Measurements from ENCODE around the gene ETS2. TPM values are rescaled to one million over a fixed set of nuclear protein-coding genes. Genes with fewer than 3 reads are reported as not detected.

ETS2 gene
- total RNA-seq, 1 donor from 2014 or later: 113 TPM

DNA sequence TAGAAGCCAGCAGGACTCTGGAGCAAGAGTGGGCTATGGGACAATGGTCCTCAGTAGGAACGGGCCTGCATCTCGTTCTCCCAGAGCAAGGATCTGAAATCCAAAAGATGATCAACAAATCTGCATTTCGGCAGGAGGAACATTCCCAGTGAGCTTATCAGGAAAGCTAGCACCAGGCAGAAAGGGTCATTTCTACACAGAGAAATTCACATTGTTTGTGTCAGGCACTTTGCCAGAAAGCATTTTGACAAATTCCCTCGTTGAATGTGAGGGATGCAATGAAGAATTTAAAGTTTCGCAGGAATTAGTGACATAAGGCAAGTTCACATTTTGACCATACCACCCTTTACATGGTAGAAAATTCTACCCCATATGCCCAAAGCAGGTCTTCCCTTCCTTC is 31.6 kb upstream of the ETS2 start:
- DNase-seq (ENCODE audit: low spot score in 2 of 2): no peak
- TF ChIP-seq, protein P1, sequence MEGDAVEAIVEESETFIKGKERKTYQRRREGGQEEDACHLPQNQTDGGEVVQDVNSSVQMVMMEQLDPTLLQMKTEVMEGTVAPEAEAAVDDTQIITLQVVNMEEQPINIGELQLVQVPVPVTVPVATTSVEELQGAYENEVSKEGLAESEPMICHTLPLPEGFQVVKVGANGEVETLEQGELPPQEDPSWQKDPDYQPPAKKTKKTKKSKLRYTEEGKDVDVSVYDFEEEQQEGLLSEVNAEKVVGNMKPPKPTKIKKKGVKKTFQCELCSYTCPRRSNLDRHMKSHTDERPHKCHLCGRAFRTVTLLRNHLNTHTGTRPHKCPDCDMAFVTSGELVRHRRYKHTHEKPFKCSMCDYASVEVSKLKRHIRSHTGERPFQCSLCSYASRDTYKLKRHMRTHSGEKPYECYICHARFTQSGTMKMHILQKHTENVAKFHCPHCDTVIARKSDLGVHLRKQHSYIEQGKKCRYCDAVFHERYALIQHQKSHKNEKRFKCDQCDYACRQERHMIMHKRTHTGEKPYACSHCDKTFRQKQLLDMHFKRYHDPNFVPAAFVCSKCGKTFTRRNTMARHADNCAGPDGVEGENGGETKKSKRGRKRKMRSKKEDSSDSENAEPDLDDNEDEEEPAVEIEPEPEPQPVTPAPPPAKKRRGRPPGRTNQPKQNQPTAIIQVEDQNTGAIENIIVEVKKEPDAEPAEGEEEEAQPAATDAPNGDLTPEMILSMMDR (IDR thresholded peaks at IDR 0.05): no peak
- H3K4me1 ChIP-seq: peaks cover 4 to 17% of the 10 kb centered on the region in 2 donors
- H3K4me3 ChIP-seq: no peak overlapping the region
- intact Hi-C loops (cut with DNase I): no loop called here
- H3K9me3 ChIP-seq: no peaks in the 10 kb centered on the region
- H3K27me3 ChIP-seq: no peaks in the 10 kb centered on the region
- H3K36me3 ChIP-seq: no peaks in the 10 kb centered on the region
- peak overlapping the region; percentile 15 to 41 for H3K27ac ChIP-seq

DNA sequence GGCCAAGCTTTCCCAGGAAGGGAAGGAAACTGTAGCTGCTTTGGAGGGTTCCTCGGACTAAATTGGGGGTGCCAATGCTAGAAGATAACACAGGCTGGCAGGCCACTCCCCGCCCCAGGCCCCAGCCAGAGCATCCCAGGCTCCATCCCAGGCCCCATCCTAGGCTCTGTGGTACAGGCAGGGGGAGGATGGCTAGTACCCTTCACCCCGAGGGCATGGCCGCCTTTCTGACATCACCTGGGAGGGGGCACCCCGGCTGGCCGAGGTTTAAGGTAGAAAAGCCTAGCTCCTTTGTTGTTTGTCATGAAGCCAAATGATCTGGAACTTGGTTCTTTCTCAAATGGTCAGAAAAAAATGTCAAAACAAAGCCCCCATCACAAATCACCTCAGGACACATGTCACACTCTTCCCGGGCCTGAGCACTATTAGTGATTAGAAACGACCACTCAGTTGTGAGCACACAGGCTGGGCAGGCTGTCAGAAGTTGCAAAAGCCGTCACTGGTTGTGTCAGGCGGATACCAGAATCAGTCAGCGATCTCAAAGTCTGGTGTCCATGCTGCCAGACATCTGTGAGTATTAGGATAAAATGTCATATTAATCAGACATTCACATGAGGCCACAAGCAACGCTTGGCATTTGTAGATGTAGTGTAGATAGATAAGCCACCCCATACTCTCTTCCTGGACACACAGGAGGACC is 31.0 kb upstream of the ETS2 start:
- Histone ChIP-seq H3K4me3 (no peak overlapping the region), H3K4me1 (peaks cover 4 to 12% of the 10 kb centered on the region in 2 donors), H3K9me3 (no peaks in the 10 kb centered on the region), H3K27me3 (no peaks in the 10 kb centered on the region), H3K36me3 (no peaks in the 10 kb centered on the region), H3K27ac (peak overlapping the region; percentile 15 to 41)
- intact Hi-C loops (cut with DNase I): no loop called here
- DNase-seq (ENCODE audit: low spot score in 2 of 2): peak in 1 of 2 donors; percentile 64
- TF ChIP-seq, protein P1 (IDR thresholded peaks at IDR 0.05): no peak

DNA sequence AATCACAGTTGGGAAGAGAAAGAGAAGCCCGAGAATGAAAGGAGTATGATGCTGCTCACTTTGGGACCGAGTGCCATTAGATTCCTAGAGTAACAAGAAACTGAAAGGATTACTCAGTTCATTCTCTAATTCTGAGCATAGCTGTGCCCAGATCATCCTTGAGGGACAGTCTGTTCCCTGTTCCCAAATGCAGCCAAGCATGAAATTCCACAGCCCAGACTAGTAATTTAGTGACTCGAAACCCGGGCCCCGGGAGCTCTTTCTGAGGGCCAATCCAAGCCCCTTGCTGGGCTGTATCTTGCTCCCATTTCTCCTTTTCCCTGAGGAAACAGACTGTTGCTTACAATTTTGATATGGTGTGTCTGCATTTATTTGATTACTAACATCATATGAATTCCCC is 30.0 kb upstream of the ETS2 start:
- DNase-seq (ENCODE audit: low spot score in 2 of 2): peak in 1 of 2 donors; percentile 72
- peak overlapping the region; percentile 6 to 41 for H3K27ac ChIP-seq
- intact Hi-C loops (cut with DNase I): no loop called here

DNA sequence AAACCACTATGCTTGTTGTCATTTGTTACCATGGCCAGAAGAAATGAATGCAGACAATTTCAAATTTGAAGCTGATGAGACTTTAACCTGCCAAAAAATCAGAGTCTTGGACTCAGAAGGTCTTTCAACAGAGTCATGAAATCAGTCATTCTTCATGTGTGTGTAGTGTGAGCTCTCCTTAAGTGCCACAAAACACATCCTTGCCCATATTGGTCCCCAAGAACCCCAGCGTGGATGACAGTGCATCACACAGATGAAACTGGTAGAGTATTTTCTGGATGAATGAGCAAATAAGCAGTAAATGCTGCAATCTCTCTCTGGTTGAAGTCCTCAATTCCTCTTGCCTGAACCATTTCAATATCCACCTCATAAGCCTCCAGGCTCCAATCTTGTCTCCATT is 28.7 kb upstream of the ETS2 start:
- no peak overlapping the region for H3K27ac ChIP-seq
- DNase-seq (ENCODE audit: low spot score in 2 of 2): peak in 1 of 2 donors; percentile 15
- intact Hi-C loops (cut with DNase I): no loop called here
- peaks cover 0 to 3% of the 10 kb centered on the region in 2 donors for H3K9me3 ChIP-seq
- TF ChIP-seq, protein P1 (IDR thresholded peaks at IDR 0.05): no peak
- H3K27me3 ChIP-seq: no peaks in the 10 kb centered on the region
- peaks cover 4 to 12% of the 10 kb centered on the region in 2 donors for H3K4me1 ChIP-seq
- H3K4me3 ChIP-seq: no peak overlapping the region
- H3K36me3 ChIP-seq: no peaks in the 10 kb centered on the region

More for the DNA sequence above, 30.0 kb upstream of the ETS2 start:
- H3K4me1 ChIP-seq: peaks cover 4 to 12% of the 10 kb centered on the region in 2 donors
- H3K4me3 ChIP-seq: no peak overlapping the region
- H3K9me3 ChIP-seq: no peaks in the 10 kb centered on the region
- TF ChIP-seq, protein P1 (IDR thresholded peaks at IDR 0.05): no peak
- H3K36me3 ChIP-seq: no peaks in the 10 kb centered on the region
- H3K27me3 ChIP-seq: no peaks in the 10 kb centered on the region

DNA sequence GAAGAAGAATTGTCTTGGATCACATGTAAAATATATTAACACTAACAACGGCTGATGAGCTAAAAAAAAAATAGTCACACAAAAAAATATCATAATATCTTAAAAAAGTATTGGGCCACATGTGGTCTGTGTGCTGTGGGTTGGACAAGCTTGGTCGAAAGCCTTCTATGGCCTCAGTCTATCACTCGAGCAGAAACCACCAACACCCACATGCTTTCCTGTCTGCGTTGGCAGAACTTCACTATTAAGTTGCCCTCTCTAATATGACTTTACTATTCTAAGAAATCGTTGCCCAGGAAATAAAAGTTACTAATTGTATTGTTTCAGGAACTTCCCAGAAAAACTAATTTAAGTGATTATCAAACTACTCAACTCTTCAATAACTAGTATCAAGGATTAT is 28.2 kb upstream of the ETS2 start:
- Histone ChIP-seq H3K36me3 (no peaks in the 10 kb centered on the region), H3K9me3 (peaks cover 3 to 8% of the 10 kb centered on the region in 2 donors), H3K27me3 (no peaks in the 10 kb centered on the region), H3K4me3 (no peak overlapping the region), H3K4me1 (peaks cover 4 to 11% of the 10 kb centered on the region in 2 donors), H3K27ac (no peak overlapping the region)
- TF ChIP-seq, protein P1 (IDR thresholded peaks at IDR 0.05): no peak
- peak in 1 of 2 donors; percentile 8 for DNase-seq (ENCODE audit: low spot score in 2 of 2)
- intact Hi-C loops (cut with DNase I): no loop called here
